T-cell (primary cell): Measurements from ENCODE around the gene STXBP3. TPM values are rescaled to one million over a fixed set of nuclear protein-coding genes. Genes with fewer than 3 reads are reported as not detected.

Source experiments
- ATAC-seq, 4 experiments: fragments of 200-7000 bp in 3 of 4; fragments of 150-1000 bp in 1 of 4; cut with Tn5 transposase; replicated peaks in 1 of 4; 1 replicate in 3 of 4; 2 replicates in 1 of 4; pipeline ENCODE4 v1.10.0; 2021; ENCODE audit warnings: moderate library complexity in 3 of 4, mild to moderate bottlenecking in 2 of 4, moderate number of reproducible peaks in 1 of 4
- CTCF ChIA-PET, 2 donors: fragments of 300-600 bp; sonication (Branson Sonifier 250); formaldehyde crosslinking; loops; one replicate each; lab custom pipeline; 2022; ENCODE audit warnings: antibody characterized with exemption in 2 of 2; lab: Charles Lee
- POLR2A ChIA-PET, 2 donors: fragments of 300-600 bp; sonication (Branson Sonifier 250); formaldehyde crosslinking; loops; one replicate each; lab custom pipeline; 2022; ENCODE audit warnings: antibody characterized with exemption in 2 of 2; lab: Charles Lee
- DNase-seq, 35 experiments: peaks; one replicate each; pipeline versions ENCODE4 v3.0.0 to v3.0.0-alpha.2; 2013 to 2023
- H3K27ac ChIP-seq: one replicate; pipeline ENCODE4 v1.5.1; 2013; ENCODE audit warnings: low read length
- H3K27me3 ChIP-seq, 2 experiments: replicated peaks in 1 of 2; 1 replicate in 1 of 2; 2 replicates in 1 of 2; pipeline versions ENCODE4 v1.6.1 to v1.7.0; 2013; ENCODE audit warnings: low read length in 1 of 2, mixed read lengths in 1 of 2; ENCODE audit not compliant: control insufficient read depth in 2 of 2, insufficient read depth in 2 of 2; ENCODE audit errors: extremely low read depth in 1 of 2
- H3K36me3 ChIP-seq, 2 donors: 1 replicate in 1 of 2; 2 replicates in 1 of 2; pipeline versions ENCODE4 v1.6.1 to v1.7.0; 2013; ENCODE audit warnings: low read length in 1 of 2; ENCODE audit not compliant: control insufficient read depth in 2 of 2, insufficient read depth in 1 of 2; ENCODE audit errors: extremely low read depth in 1 of 2
- H3K4me1 ChIP-seq, 2 experiments: 1 replicate in 1 of 2; 2 replicates in 1 of 2; pipeline versions ENCODE4 v1.6.1 to v1.7.0; 2013; ENCODE audit warnings: low read length in 2 of 2, mixed read lengths in 1 of 2; ENCODE audit not compliant: insufficient read depth in 2 of 2, control insufficient read depth in 1 of 2; ENCODE audit errors: extremely low read depth in 1 of 2
- H3K4me3 ChIP-seq, 2 donors: 1 replicate in 1 of 2; 2 replicates in 1 of 2; pipeline versions ENCODE4 v1.5.1 to v1.7.0; 2013; ENCODE audit warnings: mild to moderate bottlenecking in 2 of 2, low read length in 1 of 2, moderate library complexity in 1 of 2; ENCODE audit not compliant: control insufficient read depth in 1 of 2; ENCODE audit errors: extremely low read depth in 1 of 2
- H3K9me3 ChIP-seq: 2 replicates; pipeline ENCODE4 v1.7.0; 2013
- H3K27ac Mint-ChIP-seq, 2 donors: one replicate each; pipeline ENCODE4 v1.8.0; 2020 to 2021; ENCODE audit warnings: mild to moderate bottlenecking in 2 of 2, mixed read lengths in 2 of 2
- H3K27me3 Mint-ChIP-seq, 2 donors: one replicate each; pipeline ENCODE4 v1.8.0; 2021 to 2022; ENCODE audit warnings: mixed read lengths in 2 of 2
- H3K36me3 Mint-ChIP-seq: one replicate; pipeline ENCODE4 v1.8.0; 2021; ENCODE audit warnings: mixed read lengths
- H3K4me1 Mint-ChIP-seq, 3 donors: one replicate each; pipeline ENCODE4 v1.8.0; 2020 to 2022; ENCODE audit warnings: mixed read lengths in 3 of 3, mild to moderate bottlenecking in 1 of 3
- H3K4me3 Mint-ChIP-seq, 3 donors: one replicate each; pipeline ENCODE4 v1.8.0; 2020 to 2022; ENCODE audit warnings: mild to moderate bottlenecking in 3 of 3, mixed read lengths in 3 of 3, moderate library complexity in 3 of 3
- H3K9me3 Mint-ChIP-seq, 3 donors: one replicate each; pipeline ENCODE4 v1.8.0; 2020 to 2022; ENCODE audit warnings: mixed read lengths in 3 of 3
- WGBS: methylation state at CpG from one replicate; pipeline ENCODE4 v1.1.5; 2013; ENCODE audit warnings: missing lambda C conversion rate; ENCODE audit not compliant: insufficient coverage; 5-methylcytosine and 5-hydroxymethylcytosine counted together
- total RNA-seq, 35 experiments: library from RNA in 6 of 35; stranded (reverse) in 6 of 35; fragments of 120-200 nt in 1 of 35; gene quantifications; one replicate each; pipeline versions ENCODE4 v1.2.1 to v1.2.4 and lab custom pipeline; 2013 to 2026

Gene STXBP3
- total RNA-seq, 5 donors from 2014 or later (not counting 1 experiment from before 2014, with no cell fraction given) = 52.8 to 66.2 (median 59.9) TPM

DNA sequence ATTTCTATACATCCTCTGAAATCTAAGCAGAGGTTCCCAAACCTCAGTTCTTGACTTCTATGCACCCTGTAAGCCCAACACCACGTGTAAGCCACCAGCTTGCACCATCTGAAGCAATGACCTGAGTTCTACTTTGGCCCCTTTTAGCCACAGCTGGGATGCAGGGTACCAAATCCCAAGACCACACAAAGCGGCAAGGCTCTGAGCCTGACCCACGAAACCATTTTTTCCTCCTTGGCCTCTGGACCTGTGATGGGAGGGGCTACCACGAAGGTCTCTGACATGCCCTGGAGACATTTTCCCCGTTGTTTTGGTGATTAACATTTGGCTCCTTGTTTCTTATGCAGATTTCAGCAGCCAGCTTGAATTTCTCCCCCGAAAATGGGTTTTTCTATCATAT is 38.8 kb downstream of the STXBP3 start:
- POLR2A ChIA-PET = interaction anchor here in 1 of 2 donors (0.6 kb wide), 1 partner anchor 193 kb away, joined by 3 read pairs; no protein-coding TSS in a partner anchor
- DNase-seq (no peak), ATAC-seq (no peak)
- peaks cover 17 to 60% of the 10 kb centered on the region in 2 donors for H3K36me3 ChIP-seq
- H3K9me3 ChIP-seq = no peaks in the 10 kb centered on the region
- 100% methylated on average over 3 of the region's 6 CpGs for WGBS
- no peak overlapping the region for H3K4me3 Mint-ChIP-seq
- H3K27ac ChIP-seq = no peak overlapping the region
- peaks cover 4 to 33% (median 25%) of the 10 kb centered on the region in 3 donors for H3K9me3 Mint-ChIP-seq
- no peak overlapping the region for H3K27ac Mint-ChIP-seq
- CTCF ChIA-PET = no interaction called here
- no peaks in the 10 kb centered on the region for H3K27me3 ChIP-seq
- H3K36me3 Mint-ChIP-seq = peaks cover 83% of the 10 kb centered on the region
- H3K4me1 Mint-ChIP-seq = no peaks in the 10 kb centered on the region
- no peaks in the 10 kb centered on the region for H3K4me1 ChIP-seq
- H3K27me3 Mint-ChIP-seq = no peaks in the 10 kb centered on the region
- H3K4me3 ChIP-seq = no peak overlapping the region

DNA sequence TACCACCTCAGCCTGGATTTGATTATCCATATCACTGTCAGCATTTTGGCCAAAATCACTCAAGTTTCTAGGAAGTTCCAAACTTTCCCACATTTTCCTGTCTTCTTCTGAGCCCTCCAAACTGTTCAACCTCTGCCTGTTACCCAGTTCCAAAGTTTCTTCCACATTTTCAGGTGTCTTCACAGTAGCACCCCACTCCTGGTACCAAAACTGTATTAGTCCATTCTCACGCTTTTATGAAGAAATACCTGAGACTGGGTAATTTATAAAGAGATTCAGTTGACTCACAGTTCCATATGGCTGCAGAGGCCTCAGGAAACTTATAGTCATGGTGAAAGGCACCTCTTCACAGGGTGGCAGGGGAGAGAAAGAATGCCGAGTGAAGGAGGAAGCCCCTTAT is 39.4 kb downstream of the STXBP3 start:
- no peak for ATAC-seq
- CTCF ChIA-PET = no interaction called here
- Mint-ChIP-seq H3K4me3 (peak overlapping the region in 1 of 3 donors; percentile 11), H3K27me3 (no peaks in the 10 kb centered on the region), H3K36me3 (peaks cover 88% of the 10 kb centered on the region), H3K9me3 (peaks cover 4 to 38% (median 25%) of the 10 kb centered on the region in 3 donors), H3K4me1 (no peaks in the 10 kb centered on the region), H3K27ac (peak overlapping the region in 1 of 2 donors; percentile 11)
- Histone ChIP-seq H3K9me3 (no peaks in the 10 kb centered on the region), H3K36me3 (peaks cover 17 to 58% of the 10 kb centered on the region in 2 donors), H3K27ac (no peak overlapping the region), H3K4me1 (no peaks in the 10 kb centered on the region), H3K27me3 (no peaks in the 10 kb centered on the region), H3K4me3 (no peak overlapping the region)
- POLR2A ChIA-PET = no interaction called here
- no CpG with 5 or more reads among the region's 2 CpGs for WGBS
- DNase-seq = no peak

DNA sequence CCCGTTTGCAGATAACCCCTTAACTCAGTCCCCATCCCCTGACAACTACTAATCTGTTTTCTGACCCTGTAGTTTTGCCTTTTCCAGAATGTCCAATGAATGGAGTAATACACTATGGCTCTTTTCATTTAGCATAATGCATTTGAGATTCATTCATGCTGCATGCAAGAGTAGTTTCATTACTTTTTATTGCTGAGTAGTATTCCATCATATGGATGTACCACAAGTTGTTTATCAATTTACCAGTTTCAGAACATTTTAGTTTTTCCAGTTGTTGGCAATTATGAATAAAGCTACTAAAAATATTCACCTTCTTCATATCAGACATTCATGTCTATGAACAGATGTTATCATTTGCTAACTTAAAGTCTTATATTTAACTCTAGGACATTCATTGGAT is 45.3 kb downstream of the STXBP3 start:
- Histone ChIP-seq H3K36me3 (peaks cover 2 to 30% of the 10 kb centered on the region in 2 donors), H3K27ac (no peak overlapping the region), H3K4me3 (no peak overlapping the region), H3K27me3 (no peaks in the 10 kb centered on the region), H3K9me3 (peaks cover 8% of the 10 kb centered on the region), H3K4me1 (no peaks in the 10 kb centered on the region)
- ATAC-seq (no peak), DNase-seq (no peak)
- ChIA-PET CTCF (no interaction called here), POLR2A (interaction anchor here in 1 of 2 donors (0.5 to 0.7 kb wide), 2 partner anchors 15 to 89 kb away, joined by 3 to 8 read pairs; no protein-coding TSS in a partner anchor)
- Mint-ChIP-seq H3K27me3 (no peaks in the 10 kb centered on the region), H3K4me3 (no peak overlapping the region), H3K4me1 (no peaks in the 10 kb centered on the region), H3K36me3 (peaks cover 74% of the 10 kb centered on the region), H3K27ac (no peak overlapping the region), H3K9me3 (peaks cover 11 to 25% (median 13%) of the 10 kb centered on the region in 3 donors)
- WGBS = 100% methylated on average over 1 of the region's 1 CpG

DNA sequence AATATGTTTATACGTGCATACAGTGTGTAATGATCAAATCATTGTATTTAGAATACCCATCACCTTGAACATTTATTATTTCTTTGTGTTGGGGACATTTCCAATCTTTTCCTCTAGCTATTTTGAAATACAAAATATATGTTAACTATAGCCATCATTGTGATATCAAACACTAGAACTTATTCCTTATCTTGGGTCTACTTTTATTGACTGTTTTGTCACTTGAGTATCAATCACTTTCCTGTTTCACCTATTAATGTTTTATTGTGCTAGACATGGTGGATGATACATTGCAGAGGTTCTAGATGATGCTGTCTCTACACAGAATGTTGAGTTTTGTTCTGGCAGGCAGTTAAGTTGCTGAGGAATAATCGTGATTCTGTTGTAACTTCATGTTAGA is 45.9 kb downstream of the STXBP3 start:
- Histone ChIP-seq H3K4me1 (no peaks in the 10 kb centered on the region), H3K4me3 (no peak overlapping the region), H3K9me3 (peaks cover 8% of the 10 kb centered on the region), H3K36me3 (peaks cover 2 to 31% of the 10 kb centered on the region in 2 donors), H3K27ac (no peak overlapping the region), H3K27me3 (no peaks in the 10 kb centered on the region)
- POLR2A ChIA-PET = interaction anchor here (0.6 kb wide), 4 partner anchors 12 to 1994 kb away, joined by 3 to 12 read pairs (median 6); no protein-coding TSS in a partner anchor
- H3K27me3 Mint-ChIP-seq = no peaks in the 10 kb centered on the region
- H3K36me3 Mint-ChIP-seq = peaks cover 68% of the 10 kb centered on the region
- H3K4me3 Mint-ChIP-seq = no peak overlapping the region
- no peak overlapping the region for H3K27ac Mint-ChIP-seq
- WGBS = no CpG with 5 or more reads among the region's 2 CpGs
- ATAC-seq (no peak), DNase-seq (no peak)
- H3K9me3 Mint-ChIP-seq = peaks cover 11 to 25% (median 13%) of the 10 kb centered on the region in 3 donors
- no peaks in the 10 kb centered on the region for H3K4me1 Mint-ChIP-seq
- CTCF ChIA-PET = interaction anchor here in 1 of 2 donors (0.6 kb wide), 1 partner anchor 9 kb away, joined by 5 read pairs; no protein-coding TSS in a partner anchor

DNA sequence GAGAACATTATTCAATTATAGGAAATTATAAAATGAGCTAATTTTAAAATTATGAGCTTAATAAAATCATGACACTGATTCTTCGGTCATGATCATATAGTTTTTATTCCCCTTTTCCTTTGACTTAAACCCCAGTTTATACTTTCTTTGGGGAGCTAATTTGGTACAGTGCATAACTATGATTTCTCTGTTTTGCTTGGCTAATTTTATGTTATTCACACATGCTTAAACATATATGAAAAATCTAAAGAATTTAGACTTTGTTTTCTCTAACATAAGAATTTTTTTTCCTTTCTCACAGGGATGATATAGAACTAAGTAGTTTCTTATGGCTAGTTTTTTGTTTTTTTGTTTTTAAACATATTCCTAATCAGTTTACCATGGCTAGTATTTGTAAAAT is 52.5 kb downstream of the STXBP3 start:
- Histone ChIP-seq H3K27ac (no peak overlapping the region), H3K4me1 (no peaks in the 10 kb centered on the region), H3K9me3 (no peaks in the 10 kb centered on the region), H3K27me3 (no peaks in the 10 kb centered on the region), H3K36me3 (peaks cover 6 to 51% of the 10 kb centered on the region in 2 donors), H3K4me3 (no peak overlapping the region)
- no peaks in the 10 kb centered on the region for H3K27me3 Mint-ChIP-seq
- no peak overlapping the region for H3K27ac Mint-ChIP-seq
- no peaks in the 10 kb centered on the region for H3K9me3 Mint-ChIP-seq
- CTCF ChIA-PET = interaction anchor here in 1 of 2 donors (0.6 to 1.4 kb wide), 2 partner anchors 106 to 204 kb away, joined by 3 read pairs; no protein-coding TSS in a partner anchor
- H3K4me3 Mint-ChIP-seq = no peak overlapping the region
- WGBS = no CpG with 5 or more reads among the region's 1 CpG
- POLR2A ChIA-PET = no interaction called here
- ATAC-seq (no peak), DNase-seq (no peak)
- H3K4me1 Mint-ChIP-seq = no peaks in the 10 kb centered on the region
- H3K36me3 Mint-ChIP-seq = peaks cover 46% of the 10 kb centered on the region

DNA sequence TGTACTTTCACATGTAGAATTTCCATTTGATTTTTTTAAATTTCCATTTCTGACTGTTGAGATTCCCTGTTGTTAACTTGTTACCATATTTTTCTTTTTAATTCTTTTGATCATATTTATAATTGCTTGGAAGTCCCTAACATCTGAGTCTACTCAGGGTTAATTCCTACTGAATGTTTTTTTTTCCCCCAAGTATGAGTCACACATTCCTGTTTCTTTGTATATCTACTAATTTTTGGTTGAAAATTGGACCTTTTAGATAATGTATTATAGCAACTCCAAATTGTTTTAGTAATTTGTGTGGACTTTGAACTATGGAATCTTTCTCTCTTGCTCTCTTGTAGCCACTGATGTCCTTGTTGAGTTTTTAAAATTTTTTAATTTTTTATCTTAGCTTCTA is 54.6 kb downstream of the STXBP3 start:
- POLR2A ChIA-PET = interaction anchor here in 1 of 2 donors (0.6 kb wide), 2 partner anchors 20 to 83 kb away, joined by 3 to 4 read pairs; no protein-coding TSS in a partner anchor
- H3K36me3 ChIP-seq = peaks cover 10 to 52% of the 10 kb centered on the region in 2 donors

More for the DNA sequence above, 54.6 kb downstream of the STXBP3 start:
- ATAC-seq (no peak), DNase-seq (no peak)
- H3K27ac ChIP-seq = no peak overlapping the region
- Mint-ChIP-seq H3K27ac (peak overlapping the region in 1 of 2 donors; percentile 36), H3K36me3 (peaks cover 45% of the 10 kb centered on the region), H3K4me1 (peaks cover 0 to 1% (median 0%) of the 10 kb centered on the region in 3 donors), H3K9me3 (no peaks in the 10 kb centered on the region), H3K27me3 (no peaks in the 10 kb centered on the region), H3K4me3 (no peak overlapping the region)
- H3K4me3 ChIP-seq = no peak overlapping the region
- CTCF ChIA-PET = no interaction called here
- no peaks in the 10 kb centered on the region for H3K9me3 ChIP-seq
- no peaks in the 10 kb centered on the region for H3K4me1 ChIP-seq
- no peaks in the 10 kb centered on the region for H3K27me3 ChIP-seq
